GM12875 (cell line): Measurements from ENCODE around the gene SNRNP27.

Experiments
- H3K4me3 ChIP-seq: one replicate; pipeline ENCODE4 v1.5.1; 2011; ENCODE audit warnings: low read depth, low read length, control low read depth
- CTCF ChIP-seq: IDR thresholded peaks from 2 replicates; pipeline ENCODE4 v1.5.1; 2011; ENCODE audit warnings: low read depth, mild to moderate bottlenecking, control low read depth, inconsistent platforms, low read length, moderate library complexity, borderline replicate concordance; ENCODE audit not compliant: insufficient read depth

The SNRNP27 gene

DNA sequence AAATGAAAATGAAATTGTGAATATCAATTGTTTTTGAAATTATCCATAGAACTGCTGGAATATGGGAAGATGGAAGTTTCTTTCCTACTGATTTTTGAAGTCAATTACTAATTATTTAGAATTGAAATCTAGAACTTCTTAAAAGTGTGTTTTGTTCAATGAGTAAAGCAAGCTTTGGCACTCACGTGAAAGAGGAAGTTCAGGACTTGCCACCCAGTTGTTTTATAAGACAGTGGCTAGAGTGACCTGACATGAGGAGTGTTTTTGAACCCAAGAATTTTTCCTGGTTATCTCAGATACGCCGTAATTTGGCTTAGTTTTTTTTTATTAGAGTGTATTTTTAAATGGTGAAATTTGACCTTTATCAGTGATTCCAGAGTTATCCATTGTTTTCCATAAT is 24.6 kb downstream of the SNRNP27 start:
- no peak overlapping the region for H3K4me3 ChIP-seq

GRCh38 chr2:69923116-69923515 is 29.4 kb downstream of the SNRNP27 start:
- TF ChIP-seq CTCF = no peak
- no peak overlapping the region for H3K4me3 ChIP-seq

More for the DNA sequence above, 24.6 kb downstream of the SNRNP27 start:
- no peak for TF ChIP-seq CTCF

GRCh38 chr2:69926849-69927515 is 33.2 kb downstream of the SNRNP27 start:
- no peak overlapping the region for H3K4me3 ChIP-seq
- no peak for TF ChIP-seq CTCF

DNA sequence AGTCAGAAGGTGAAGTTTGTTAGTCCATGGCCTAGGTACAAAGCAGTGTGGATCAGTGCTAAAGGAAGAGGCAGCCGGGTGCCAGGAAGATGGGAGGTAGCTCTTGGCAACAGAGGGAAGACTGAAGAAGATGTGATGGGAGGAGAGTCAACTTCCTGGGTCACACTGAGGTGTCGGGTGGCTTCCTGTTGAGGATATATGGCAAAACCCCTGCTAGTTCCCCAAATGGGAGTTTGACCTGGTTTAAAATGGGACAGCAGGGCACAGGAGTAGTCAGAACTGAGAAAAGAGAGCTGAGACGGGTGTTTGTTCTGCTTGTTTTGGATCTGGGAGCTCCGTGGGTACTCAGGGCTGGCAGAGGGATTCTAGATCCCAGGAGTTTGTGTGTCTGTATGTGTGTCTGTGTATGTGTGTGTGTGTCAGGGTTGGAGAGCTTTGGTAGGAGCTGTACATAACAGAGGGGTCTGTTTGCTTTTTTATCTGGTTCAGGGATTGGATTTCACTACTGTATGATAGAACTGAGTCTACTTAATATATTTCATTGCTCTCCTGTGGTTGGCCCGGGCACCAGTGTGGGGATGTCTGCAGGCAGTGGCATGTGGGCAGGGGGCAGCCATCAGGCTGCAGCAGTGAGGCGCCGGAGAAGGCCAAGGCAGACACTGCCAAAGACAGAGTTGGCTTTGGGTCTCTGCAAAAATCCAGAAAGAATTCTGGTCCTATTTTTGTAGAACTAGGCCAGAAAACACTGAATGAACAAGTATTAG is 38.3 kb downstream of the SNRNP27 start:
- no peak for TF ChIP-seq CTCF
- no peak overlapping the region for H3K4me3 ChIP-seq

GRCh38 chr2:69932596-69932922 is 38.8 kb downstream of the SNRNP27 start:
- no peak for TF ChIP-seq CTCF
- H3K4me3 ChIP-seq = no peak overlapping the region

DNA sequence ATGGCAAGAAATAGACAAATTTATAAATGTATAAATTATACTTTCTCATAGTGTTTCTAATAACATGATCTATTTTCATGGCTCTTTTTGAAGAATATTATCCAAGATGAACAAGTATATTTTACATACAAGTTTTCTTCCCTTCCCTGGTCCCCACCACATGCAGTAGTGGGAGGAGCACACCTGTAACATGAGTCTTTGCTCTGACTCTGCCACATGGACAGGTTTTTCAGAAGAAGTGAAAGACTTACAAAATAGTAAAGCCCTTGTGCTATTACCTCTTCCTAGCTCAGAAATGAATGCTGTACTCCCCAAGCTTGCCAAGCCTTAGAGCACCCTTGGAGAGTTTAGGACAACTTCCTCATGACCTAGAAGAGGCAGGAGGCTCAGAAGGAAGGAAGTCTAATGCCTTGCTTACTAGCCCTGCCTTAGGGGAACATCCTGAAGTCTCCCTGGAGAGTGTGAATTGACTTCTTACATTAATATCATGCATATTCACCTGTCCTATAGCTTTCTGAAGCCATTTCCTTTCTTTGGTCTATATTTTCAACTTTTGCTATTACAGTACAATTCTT is 39.6 kb downstream of the SNRNP27 start:
- H3K4me3 ChIP-seq = no peak overlapping the region
- TF ChIP-seq CTCF = no peak

GRCh38 chr2:69933839-69934613 is 40.3 kb downstream of the SNRNP27 start:
- TF ChIP-seq CTCF = no peak
- H3K4me3 ChIP-seq = no peak overlapping the region
